ENCODE data around the gene MBTPS1. TPM values are rescaled to one million over a fixed set of nuclear protein-coding genes. Genes with fewer than 3 reads are reported as not detected.

MBTPS1 gene
- total and polyA plus RNA-seq, 10 of the 15 experiments (the other 5 are each of a cell fraction or from before 2014, with no cell fraction given) = 1.3 to 43.9 (median 35.2) TPM

GRCh38 chr16:84085271-84085667, 31.5 kb downstream of the MBTPS1 start:
- POLR2A ChIA-PET = no interaction called here
- RAD21 ChIA-PET (ENCODE audit: unreplicated experiment) = interaction anchor here (1.1 to 7.3 kb wide), 6 partner anchors 20 to 420 kb away, joined by 4 to 49 read pairs (median 8); partner anchors contain the start of genes MBTPS1 and TAF1C
- DNase-seq (ENCODE audit: low read depth, low spot score) (no peak), FAIRE-seq (no peak), ATAC-seq (no peak)
- 58% methylated on average over 6 of the region's 8 CpGs for WGBS (ENCODE audit: insufficient coverage, insufficient replicate concordance, low lambda C conversion rate, missing lambda C conversion rate)
- Histone ChIP-seq H3K4me3 (no peak overlapping the region), H3K4me2 (ENCODE audit: control insufficient read depth, insufficient read depth) (no peak overlapping the region; the same call in 1 of the 2 replicates), H3K27ac (ENCODE audit: control insufficient read depth, insufficient read depth) (no peak overlapping the region), H4K20me1 (ENCODE audit: control insufficient read depth, insufficient read depth) (peaks cover 10% of the 10 kb centered on the region), H3K79me2 (ENCODE audit: control insufficient read depth, insufficient read depth, low read length) (no peaks in the 10 kb centered on the region), H3K9me3 (replicated peaks; ENCODE audit: control insufficient read depth, insufficient read depth, low read length) (no peaks in the 10 kb centered on the region), H3K4me1 (ENCODE audit: control insufficient read depth, insufficient read depth, low read length) (peaks cover 49% of the 10 kb centered on the region), H2AFZ (ENCODE audit: control insufficient read depth, low read depth, low read length) (no peak overlapping the region), H3K9ac (ENCODE audit: control insufficient read depth, insufficient read depth, low read length) (no peak overlapping the region), H3K27me3 (replicated peaks in 1 of 2; ENCODE audit: control insufficient read depth in 2 of 2, insufficient read depth in 2 of 2, low read length in 1 of 2) (no peaks in the 10 kb centered on the region), H3K36me3 (ENCODE audit: control insufficient read depth in 2 of 2, insufficient read depth in 2 of 2, low read length in 1 of 2) (peaks cover 20 to 41% of the 10 kb centered on the region in 2 experiments)
- CTCF ChIA-PET = interaction anchor here (1.0 to 7.9 kb wide), 19 partner anchors 14 to 421 kb away, joined by 3 to 102 read pairs (median 5); partner anchors contain the start of genes ADAD2, MBTPS1 and TAF1C
- in situ Hi-C loops (cut with MboI) = loop anchor here (5.0 kb wide), 2 partner anchors 57 to 102 kb away; partner anchors contain the start of gene TAF1C
- BruUV-seq (replicated peaks) = no TSS peak
- intact Hi-C loops (cut with micrococcal nuclease; ENCODE audit: unreplicated experiment) = loop anchor here (5.0 kb wide), 1 partner anchor 222 kb away; no protein-coding TSS in a partner anchor
- SMC1A ChIA-PET (ENCODE audit: uncharacterized antibody, unreplicated experiment) = interaction anchor here (0.8 to 7.1 kb wide), 9 partner anchors 19 to 102 kb away, joined by 3 to 61 read pairs (median 4); partner anchors contain the start of genes MBTPS1 and TAF1C
- TF ChIP-seq ATF2 (IDR thresholded peaks at IDR 0.05; ENCODE audit: low read length) (no peak), MEF2B (IDR thresholded peaks at IDR 0.05; ENCODE audit: partially characterized antibody, poor library complexity, severe bottlenecking) (no peak), RBBP5 (conservative IDR thresholded peaks at IDR 0.05) (no peak), BACH1 (IDR thresholded peaks at IDR 0.05; ENCODE audit: borderline replicate concordance) (no peak), ATF7 (IDR thresholded peaks at IDR 0.05; ENCODE audit: low read depth) (no peak), E2F8 (IDR thresholded peaks at IDR 0.05; ENCODE audit: low read depth, partially characterized antibody) (no peak), TAF1 (IDR thresholded peaks at IDR 0.05; ENCODE audit: borderline replicate concordance, low read depth, low read length) (no peak), RCOR1 (conservative IDR thresholded peaks at IDR 0.05; ENCODE audit: low read depth, low read length) (no peak), ZNF274 (IDR thresholded peaks at IDR 0.05; ENCODE audit: insufficient read depth, insufficient read length) (no peak), SREBF1 (IDR thresholded peaks at IDR 0.05; ENCODE audit: low read length) (no peak), CBFB (IDR thresholded peaks at IDR 0.05; ENCODE audit: low read depth) (no peak), ETV6 (conservative IDR thresholded peaks at IDR 0.05 in 1 of 2, IDR thresholded peaks at IDR 0.05 in 1 of 2; ENCODE audit: borderline replicate concordance in 1 of 2, low read depth in 1 of 2) (no peak), ZSCAN29 (IDR thresholded peaks at IDR 0.05) (no peak), NRF1 (conservative IDR thresholded peaks at IDR 0.05; ENCODE audit: low read depth, low read length) (no peak)

Data from GM12878 (cell line).